Right lobe of liver (tissue), 6 donors: Measurements from ENCODE around the gene MTA1. TPM values are rescaled to one million over a fixed set of nuclear protein-coding genes. Genes with fewer than 3 reads are reported as not detected.

Experiments used
- ATAC-seq, 4 donors: fragments of 200-7000 bp; cut with Tn5 transposase; one replicate each; pipeline ENCODE4 v1.9.1; 2020; ENCODE audit warnings: mild to moderate bottlenecking in 4 of 4, moderate library complexity in 4 of 4
- DNase-seq, 3 donors: peaks; one replicate each; pipeline ENCODE4 v3.0.0-alpha.2; 2020
- H3K27ac ChIP-seq, 3 donors: fragments of 200-600 bp; one replicate each; pipeline ENCODE4 v1.8.0; 2022
- H3K27me3 ChIP-seq, 2 donors: fragments of 200-600 bp; one replicate each; pipeline ENCODE4 v1.8.0; 2022
- H3K36me3 ChIP-seq, 4 donors: fragments of 200-600 bp; sonication (generic) in 1 of 4; one replicate each; pipeline versions ENCODE4 v1.5.1 to v1.8.0; 2017 to 2022; ENCODE audit warnings: control low read depth in 1 of 4
- H3K4me1 ChIP-seq, 4 donors: fragments of 200-600 bp; sonication (generic) in 1 of 4; one replicate each; pipeline versions ENCODE4 v1.5.1 to v1.8.0; 2017 to 2022; ENCODE audit warnings: control low read depth in 1 of 4
- H3K4me3 ChIP-seq, 3 donors: fragments of 200-600 bp; one replicate each; pipeline ENCODE4 v1.8.0; 2022
- H3K9me3 ChIP-seq, 4 donors: fragments of 200-600 bp; sonication (generic) in 1 of 4; one replicate each; pipeline versions ENCODE4 v1.5.1 to v1.8.0; 2017 to 2022; ENCODE audit warnings: control low read depth in 1 of 4
- CTCF ChIP-seq, 4 donors: fragments of 200-600 bp in 3 of 4; fragments of 450-650 bp in 1 of 4; IDR thresholded peaks; one replicate each; pipeline versions ENCODE4 v1.5.1 to v1.8.0; 2016 to 2022; ENCODE audit warnings: antibody characterized with exemption in 4 of 4, mild to moderate bottlenecking in 2 of 4
- POLR2A ChIP-seq: fragments of 450-650 bp; IDR thresholded peaks from one replicate; pipeline ENCODE4 v1.6.1; 2017; ENCODE audit warnings: antibody characterized with exemption, mild to moderate bottlenecking
- WGBS: methylation state at CpG from one replicate; pipeline ENCODE4 v1.1.6; 2018; ENCODE audit warnings: low coverage, low lambda C conversion rate; ENCODE audit not compliant: insufficient coverage; ENCODE audit errors: missing lambda C conversion rate; 5-methylcytosine and 5-hydroxymethylcytosine counted together
- intact Hi-C, 2 donors: fragments of 100-400 bp; cut with DNase I; formaldehyde crosslinking; loops; one replicate each; pipeline versions ENCODE4 v1.11.2 to v1.14.1; 2022
- total RNA-seq, 6 experiments: library from RNA; depleted of rRNA in 2 of 6; stranded (reverse); fragments of >200 nt in 2 of 6; fragmentation: NEBNext Ultra II Directional in 3 of 6; extraction: Animal tissue kit (Norgen Biotek cat#: 25700) in 3 of 6; gene quantifications; one replicate each; pipeline versions ENCODE4 v1.1.0 to v1.2.4, GENCODE V29; 2016 to 2023
- donor health status: DM: no; HTN: yes; CAD: no.
- donor health status: DM: no; HTN: no; CAD: no.
- donor health status: DM: no; HTN: no; CAD: no.
- donor health status: DM: no; HTN: yes; CAD: no.
- donor health status: DM: no; HTN: yes; CAD: no.

Gene MTA1
- total RNA-seq, 6 experiments from 2014 or later: 18.6 to 45.1 (median 29.2) TPM

DNA sequence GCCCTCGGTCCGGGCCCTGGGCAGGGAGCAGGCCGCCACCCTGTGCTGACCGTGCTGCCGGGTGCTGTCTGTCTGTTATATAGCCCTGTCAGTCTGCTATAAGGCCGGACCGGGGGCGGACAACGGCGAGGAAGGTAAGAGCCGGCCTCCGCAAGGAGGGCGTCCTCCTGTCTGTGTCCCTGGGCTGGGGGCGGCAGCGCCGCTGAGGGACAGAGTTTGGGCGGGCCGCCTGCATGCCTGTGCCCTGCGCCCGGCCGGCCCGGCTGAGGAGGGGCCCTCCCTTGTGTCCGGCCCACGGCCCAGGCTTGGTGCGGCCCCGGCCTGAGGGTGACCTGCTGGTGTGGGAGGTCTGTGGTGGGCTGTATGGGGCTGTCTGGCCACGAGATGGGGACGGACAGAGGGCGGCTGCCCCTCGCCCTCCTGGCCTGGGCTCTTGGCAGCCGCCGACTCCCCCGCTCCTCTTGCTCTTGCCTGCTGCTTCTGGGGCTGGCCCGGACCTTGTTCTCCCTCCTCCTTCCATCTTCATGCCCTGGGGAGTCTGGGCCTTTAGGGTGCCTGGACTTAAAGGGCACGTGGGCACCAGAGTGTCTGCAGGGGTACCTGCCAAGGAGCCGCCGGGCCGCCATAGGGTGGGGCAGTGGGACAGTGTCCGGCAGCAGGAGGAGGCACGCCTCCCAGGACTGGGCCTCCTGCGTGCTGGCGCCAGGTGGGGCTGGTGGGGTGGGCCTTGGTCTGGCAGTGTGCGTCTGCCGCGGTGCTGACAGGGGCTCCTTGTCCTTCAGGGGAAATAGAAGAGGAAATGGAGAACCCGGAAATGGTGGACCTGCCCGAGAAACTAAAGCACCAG lies 29.9 kb downstream of the MTA1 start:
- peaks cover 0 to 14% (median 0%) of the 10 kb centered on the region in 4 donors for H3K36me3 ChIP-seq
- DNase-seq (peak in 1 of 3 donors; percentile 56), ATAC-seq (no peak)
- H3K9me3 ChIP-seq: no peaks in the 10 kb centered on the region
- no peak overlapping the region for H3K27ac ChIP-seq
- no peaks in the 10 kb centered on the region for H3K4me1 ChIP-seq
- no peaks in the 10 kb centered on the region for H3K27me3 ChIP-seq
- intact Hi-C loops: no loop called here
- no peak overlapping the region for H3K4me3 ChIP-seq
- TF ChIP-seq POLR2A: no peak
- no peak for TF ChIP-seq CTCF (IDR thresholded peaks at IDR 0.05)
- 87% methylated on average over 6 of the region's 47 CpGs for WGBS

GRCh38 chr14:105450123-105450505 lies 30.5 kb downstream of the MTA1 start:
- TF ChIP-seq POLR2A (no peak), CTCF (IDR thresholded peaks at IDR 0.05) (no peak)
- DNase-seq (peak in 1 of 3 donors; percentile 40), ATAC-seq (no peak)
- intact Hi-C loops: no loop called here
- no peaks in the 10 kb centered on the region for H3K9me3 ChIP-seq
- H3K27ac ChIP-seq: no peak overlapping the region
- WGBS: 97% methylated on average over 6 of the region's 22 CpGs
- H3K36me3 ChIP-seq: peaks cover 0 to 14% (median 0%) of the 10 kb centered on the region in 4 donors
- H3K4me1 ChIP-seq: no peaks in the 10 kb centered on the region
- H3K4me3 ChIP-seq: no peak overlapping the region
- no peaks in the 10 kb centered on the region for H3K27me3 ChIP-seq

DNA sequence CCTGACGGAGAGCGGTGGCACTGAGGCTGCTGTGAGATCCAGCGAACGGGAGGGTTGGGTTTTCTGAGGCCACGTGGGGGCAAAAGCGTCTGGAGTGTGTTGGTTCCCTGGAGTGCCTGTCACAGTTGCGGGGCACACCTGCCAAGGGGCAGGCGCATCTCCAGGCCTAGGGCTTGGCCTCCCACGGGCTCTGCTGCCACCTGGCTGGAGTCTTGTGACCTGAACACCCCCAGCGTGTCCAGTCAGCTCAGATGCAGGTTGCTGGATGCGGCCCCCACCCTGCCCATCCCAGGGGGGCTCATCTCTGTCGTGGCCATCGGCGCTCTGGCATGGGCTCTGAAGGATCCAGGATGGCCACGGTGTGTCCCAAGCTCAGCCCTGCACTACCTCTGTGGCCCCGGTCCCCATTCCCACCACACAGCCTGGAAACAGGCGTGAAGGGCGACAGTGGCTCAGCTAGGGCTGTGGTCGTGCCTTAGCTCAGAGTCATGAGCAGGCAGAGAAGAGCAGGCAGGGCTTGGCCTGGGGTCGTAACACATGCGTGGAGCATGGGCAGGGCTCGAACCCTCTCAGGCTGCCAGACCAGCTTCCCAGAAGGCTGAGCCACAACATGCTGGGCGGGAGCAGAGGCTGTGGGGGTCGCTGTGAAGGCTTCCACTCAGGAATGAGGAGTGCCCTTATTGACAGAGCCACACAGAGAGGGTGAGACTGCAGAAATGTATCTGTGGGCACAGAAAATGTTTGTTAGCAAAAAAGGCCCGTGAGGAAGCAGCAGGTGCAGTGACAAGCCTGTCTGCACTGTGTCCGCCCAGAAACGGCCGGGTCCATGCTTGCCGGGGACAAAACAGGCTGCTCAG lies 31.5 kb downstream of the MTA1 start:
- DNase-seq: peak in 1 of 3 donors; percentile 46
- WGBS: 89% methylated on average over 3 of the region's 29 CpGs

GRCh38 chr14:105452963-105453362 lies 33.3 kb downstream of the MTA1 start:
- TF ChIP-seq CTCF (IDR thresholded peaks at IDR 0.05) (no peak), POLR2A (no peak)
- no peak for ATAC-seq
- Histone ChIP-seq H3K4me3 (no peak overlapping the region), H3K4me1 (no peaks in the 10 kb centered on the region), H3K27me3 (no peaks in the 10 kb centered on the region), H3K9me3 (no peaks in the 10 kb centered on the region), H3K36me3 (peaks cover 0 to 14% (median 2%) of the 10 kb centered on the region in 4 donors), H3K27ac (no peak overlapping the region)
- peak in 1 of 3 donors; percentile 17 for DNase-seq
- 85% methylated on average over 8 of the region's 14 CpGs for WGBS
- intact Hi-C loops: no loop called here

More for the DNA sequence above, 31.5 kb downstream of the MTA1 start:
- no peak overlapping the region for H3K4me3 ChIP-seq
- no peak for TF ChIP-seq POLR2A
- TF ChIP-seq CTCF (IDR thresholded peaks at IDR 0.05): peak in 1 of 4 donors; percentile 15
- no peaks in the 10 kb centered on the region for H3K4me1 ChIP-seq
- H3K9me3 ChIP-seq: no peaks in the 10 kb centered on the region
- ATAC-seq: no peak
- no peaks in the 10 kb centered on the region for H3K27me3 ChIP-seq
- intact Hi-C loops: no loop called here
- peaks cover 0 to 14% (median 0%) of the 10 kb centered on the region in 4 donors for H3K36me3 ChIP-seq
- no peak overlapping the region for H3K27ac ChIP-seq
